PFSK-1 (cell line): ENCODE results near the gene NACC1.

Experiments
- FOXP2 ChIP-seq: optimal IDR thresholded peaks from 2 replicates; pipeline ENCODE3; 2011; ENCODE audit warnings: borderline replicate concordance, control low read depth, inconsistent platforms; ENCODE audit not compliant: insufficient read depth; ENCODE audit errors: extremely low read length, extremely low read depth
- POLR2AphosphoS5 ChIP-seq: IDR thresholded peaks from 2 replicates; pipeline ENCODE4 v1.6.1; 2012; ENCODE audit warnings: low read depth, mild to moderate bottlenecking, control low read depth, low read length, moderate library complexity
- SIN3A ChIP-seq: IDR thresholded peaks from 2 replicates; pipeline ENCODE4 v1.6.1; 2012; ENCODE audit warnings: mild to moderate bottlenecking, low read length, moderate library complexity, borderline replicate concordance; ENCODE audit not compliant: insufficient read depth
- TAF1 ChIP-seq: IDR thresholded peaks from 2 replicates; pipeline ENCODE4 v1.6.1; 2012; ENCODE audit warnings: low read length, control low read depth, borderline replicate concordance; ENCODE audit not compliant: insufficient read depth
- TF ChIP-seq, protein P1 (sequence below), 2 experiments: IDR thresholded peaks; 2 replicates each; pipeline versions ENCODE4 v1.6.1 to v1.8.0; 2011 to 2012; ENCODE audit warnings: low read depth in 2 of 2, low read length in 2 of 2, control low read depth in 1 of 2, inconsistent platforms in 1 of 2, mild to moderate bottlenecking in 1 of 2, moderate library complexity in 1 of 2; ENCODE audit not compliant: insufficient read depth in 1 of 2

Gene NACC1

DNA sequence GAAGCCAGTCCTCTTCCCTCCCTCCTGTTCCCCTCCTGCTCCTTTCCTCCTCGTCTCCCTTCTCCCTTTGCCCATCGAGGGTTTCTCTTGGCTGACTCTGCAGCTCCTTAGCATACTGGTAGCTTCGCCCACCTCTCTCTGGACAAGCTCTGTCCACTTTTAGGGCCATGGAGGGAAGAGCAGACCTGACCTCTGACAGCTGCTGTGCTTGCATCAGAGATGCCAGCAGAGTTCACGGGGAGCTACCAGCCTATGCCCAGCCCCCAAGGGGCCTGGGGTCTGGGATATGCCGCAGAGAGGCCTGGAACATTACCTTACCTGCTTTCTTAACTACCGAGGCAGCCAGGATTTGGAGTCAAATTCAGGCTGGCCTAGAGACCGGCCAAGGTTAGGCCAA is 35.1 kb upstream of the NACC1 start:
- TF ChIP-seq POLR2AphosphoS5 = no peak
- TF ChIP-seq SIN3A = no peak
- TF ChIP-seq TAF1 = no peak
- no peak for TF ChIP-seq FOXP2
- TF ChIP-seq, protein P1, sequence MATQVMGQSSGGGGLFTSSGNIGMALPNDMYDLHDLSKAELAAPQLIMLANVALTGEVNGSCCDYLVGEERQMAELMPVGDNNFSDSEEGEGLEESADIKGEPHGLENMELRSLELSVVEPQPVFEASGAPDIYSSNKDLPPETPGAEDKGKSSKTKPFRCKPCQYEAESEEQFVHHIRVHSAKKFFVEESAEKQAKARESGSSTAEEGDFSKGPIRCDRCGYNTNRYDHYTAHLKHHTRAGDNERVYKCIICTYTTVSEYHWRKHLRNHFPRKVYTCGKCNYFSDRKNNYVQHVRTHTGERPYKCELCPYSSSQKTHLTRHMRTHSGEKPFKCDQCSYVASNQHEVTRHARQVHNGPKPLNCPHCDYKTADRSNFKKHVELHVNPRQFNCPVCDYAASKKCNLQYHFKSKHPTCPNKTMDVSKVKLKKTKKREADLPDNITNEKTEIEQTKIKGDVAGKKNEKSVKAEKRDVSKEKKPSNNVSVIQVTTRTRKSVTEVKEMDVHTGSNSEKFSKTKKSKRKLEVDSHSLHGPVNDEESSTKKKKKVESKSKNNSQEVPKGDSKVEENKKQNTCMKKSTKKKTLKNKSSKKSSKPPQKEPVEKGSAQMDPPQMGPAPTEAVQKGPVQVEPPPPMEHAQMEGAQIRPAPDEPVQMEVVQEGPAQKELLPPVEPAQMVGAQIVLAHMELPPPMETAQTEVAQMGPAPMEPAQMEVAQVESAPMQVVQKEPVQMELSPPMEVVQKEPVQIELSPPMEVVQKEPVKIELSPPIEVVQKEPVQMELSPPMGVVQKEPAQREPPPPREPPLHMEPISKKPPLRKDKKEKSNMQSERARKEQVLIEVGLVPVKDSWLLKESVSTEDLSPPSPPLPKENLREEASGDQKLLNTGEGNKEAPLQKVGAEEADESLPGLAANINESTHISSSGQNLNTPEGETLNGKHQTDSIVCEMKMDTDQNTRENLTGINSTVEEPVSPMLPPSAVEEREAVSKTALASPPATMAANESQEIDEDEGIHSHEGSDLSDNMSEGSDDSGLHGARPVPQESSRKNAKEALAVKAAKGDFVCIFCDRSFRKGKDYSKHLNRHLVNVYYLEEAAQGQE (IDR thresholded peaks at IDR 0.05; ENCODE audit: insufficient read depth in 1 of 2, low read depth in 2 of 2, low read length in 2 of 2) = no peak

DNA sequence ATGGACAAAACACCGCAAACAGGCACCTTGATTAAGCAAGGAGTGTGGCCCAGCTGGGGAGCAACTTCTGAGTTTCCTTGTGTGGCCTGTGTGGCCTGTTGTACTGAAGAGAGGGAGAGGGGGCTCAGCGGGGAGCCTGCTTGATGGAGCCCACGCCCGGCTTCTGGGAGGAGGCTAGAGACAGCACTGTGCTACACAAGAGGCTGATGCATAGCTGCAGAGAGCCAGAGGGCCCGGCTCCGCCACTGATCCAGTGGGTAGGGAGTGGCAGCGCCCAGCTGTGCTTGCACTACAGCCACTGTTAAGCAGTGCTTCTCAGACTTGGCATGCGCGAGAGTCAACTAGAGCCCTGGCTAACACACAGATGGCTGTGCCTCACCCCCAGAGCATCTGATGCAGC is 34.4 kb upstream of the NACC1 start:
- no peak for TF ChIP-seq POLR2AphosphoS5
- no peak for TF ChIP-seq SIN3A
- TF ChIP-seq TAF1 = no peak
- no peak for TF ChIP-seq FOXP2
- TF ChIP-seq, protein P1 (IDR thresholded peaks at IDR 0.05; ENCODE audit: insufficient read depth in 1 of 2, low read depth in 2 of 2, low read length in 2 of 2) = no peak

DNA sequence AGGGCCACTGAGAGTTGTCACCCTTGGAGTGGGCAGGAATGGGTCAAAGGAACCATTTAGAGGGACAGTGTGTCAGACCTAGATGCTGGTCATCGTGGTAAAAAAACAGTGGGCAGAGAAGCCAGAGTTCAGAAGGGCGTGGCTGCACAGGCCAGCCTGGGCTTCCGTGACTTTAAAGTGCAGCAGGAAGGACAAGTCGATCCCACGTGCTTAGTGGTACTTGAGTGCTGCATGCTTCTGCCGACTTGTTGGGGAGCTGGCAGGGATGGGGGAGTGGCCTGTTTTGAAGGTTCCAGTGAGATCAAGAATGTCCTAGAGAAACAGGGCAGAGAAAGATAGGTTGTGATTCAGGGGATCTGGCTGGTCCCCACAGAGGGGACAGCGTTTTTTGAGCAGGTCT is 32.4 kb upstream of the NACC1 start:
- TF ChIP-seq, protein P1 (IDR thresholded peaks at IDR 0.05; ENCODE audit: insufficient read depth in 1 of 2, low read depth in 2 of 2, low read length in 2 of 2) = no peak
- TF ChIP-seq FOXP2 (no peak), POLR2AphosphoS5 (no peak), TAF1 (no peak), SIN3A (no peak)

DNA sequence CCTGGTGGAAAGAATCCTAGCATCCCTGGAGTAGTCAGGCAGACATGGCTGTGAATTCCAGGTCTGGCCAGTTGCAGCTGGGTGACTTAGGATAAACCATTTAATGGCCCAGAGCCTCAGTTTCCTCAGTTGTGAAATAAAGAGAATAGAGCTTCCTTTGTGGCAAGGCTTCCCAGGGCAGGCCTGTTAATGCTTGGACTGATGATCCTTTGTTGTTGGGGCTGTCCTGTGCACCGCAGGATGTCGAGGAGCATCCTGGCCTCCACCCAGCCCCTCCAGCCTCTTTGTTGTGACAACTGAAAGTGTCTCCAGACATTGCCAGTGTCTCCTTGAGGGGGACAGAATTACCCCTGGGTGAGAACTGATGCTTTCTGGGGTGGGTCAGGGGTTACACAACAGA is 31.7 kb upstream of the NACC1 start:
- TF ChIP-seq POLR2AphosphoS5 = no peak
- no peak for TF ChIP-seq FOXP2
- TF ChIP-seq TAF1 = no peak
- TF ChIP-seq SIN3A = no peak
- TF ChIP-seq, protein P1 (IDR thresholded peaks at IDR 0.05; ENCODE audit: insufficient read depth in 1 of 2, low read depth in 2 of 2, low read length in 2 of 2) = no peak

DNA sequence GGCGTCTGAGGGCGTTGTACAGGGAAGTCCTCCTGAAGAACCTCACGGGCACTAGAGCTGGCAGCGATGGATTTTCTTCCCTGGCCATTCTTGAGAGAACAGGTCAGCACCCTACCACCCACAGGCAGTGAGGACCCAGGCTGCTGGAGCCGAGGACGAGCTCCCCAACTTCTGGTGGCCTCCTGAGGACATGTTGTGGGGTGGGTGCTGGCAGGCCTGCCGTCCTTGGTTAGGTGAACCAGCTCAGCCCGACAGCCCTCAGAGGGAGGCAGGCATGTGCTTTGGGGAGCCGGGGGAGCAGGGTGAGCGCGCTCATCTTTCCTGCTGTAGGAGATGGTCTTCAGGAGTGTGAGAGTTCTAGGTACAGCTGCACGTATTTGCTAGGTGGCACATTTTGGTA is 30.8 kb upstream of the NACC1 start:
- TF ChIP-seq TAF1 (no peak), SIN3A (no peak), POLR2AphosphoS5 (no peak)
- TF ChIP-seq, protein P1 (IDR thresholded peaks at IDR 0.05; ENCODE audit: insufficient read depth in 1 of 2, low read depth in 2 of 2, low read length in 2 of 2) = no peak
